Fibroblast of the conjunctiva (primary cell): ENCODE results near the gene MYO1B.
A peak's percentile ranks its signal among the peaks of the same experiment; 100 is the strongest.

Experiments
- DNase-seq: peaks from one replicate; pipeline ENCODE4 v3.0.0-alpha.2; 2010; ENCODE audit warnings: low read depth

Gene MYO1B

GRCh38 chr2:191262436-191262835, 17.2 kb downstream of the MYO1B start:
- DNase-seq = no peak

DNA sequence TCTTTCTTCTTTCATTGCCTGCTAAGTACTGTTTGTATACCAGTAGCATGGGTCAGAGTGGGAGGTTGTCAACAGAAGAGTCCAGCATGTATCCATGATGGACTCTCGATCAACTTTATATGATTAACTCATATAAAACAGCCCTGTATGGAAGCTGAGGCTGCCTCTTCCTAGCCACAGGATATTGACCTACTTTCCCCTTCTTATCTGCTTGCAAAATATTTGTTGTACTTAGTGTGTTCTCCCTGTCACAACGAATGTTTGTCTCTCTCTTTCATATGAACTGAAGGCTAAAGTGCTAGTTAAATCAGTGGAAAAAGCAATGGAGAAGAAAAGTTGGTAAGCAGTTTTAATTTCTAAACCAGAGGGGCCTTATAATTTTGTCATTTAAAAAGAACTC, 17.8 kb downstream of the MYO1B start:
- no peak for DNase-seq

GRCh38 chr2:191264647-191265081, 19.5 kb downstream of the MYO1B start:
- peak; percentile 49 for DNase-seq

GRCh38 chr2:191265311-191266170, 20.3 kb downstream of the MYO1B start:
- DNase-seq = peak; percentile 9

DNA sequence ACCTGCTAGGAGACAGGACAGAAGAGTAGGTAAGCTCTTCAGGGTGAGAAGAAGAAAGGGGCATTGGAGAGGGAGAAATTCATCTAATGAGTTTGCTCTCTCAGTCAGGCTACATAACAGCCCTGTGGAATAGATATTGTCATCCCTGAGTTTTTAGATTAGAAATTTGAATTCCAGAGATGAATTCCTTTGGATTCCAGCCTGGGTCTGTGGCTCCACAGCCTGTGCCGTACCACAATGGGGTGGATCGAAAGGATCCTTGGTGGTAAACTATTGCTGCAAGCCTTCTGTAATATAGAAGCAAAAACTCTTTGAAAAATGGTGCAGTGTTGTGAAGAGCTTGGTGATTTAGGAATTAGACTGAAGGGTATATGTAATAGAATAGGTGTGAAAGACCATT, 21.0 kb downstream of the MYO1B start:
- no peak for DNase-seq

- no peak for DNase-seq
Measured at GRCh38 chr2:191268596-191268995, 23.4 kb downstream of the MYO1B start.

DNA sequence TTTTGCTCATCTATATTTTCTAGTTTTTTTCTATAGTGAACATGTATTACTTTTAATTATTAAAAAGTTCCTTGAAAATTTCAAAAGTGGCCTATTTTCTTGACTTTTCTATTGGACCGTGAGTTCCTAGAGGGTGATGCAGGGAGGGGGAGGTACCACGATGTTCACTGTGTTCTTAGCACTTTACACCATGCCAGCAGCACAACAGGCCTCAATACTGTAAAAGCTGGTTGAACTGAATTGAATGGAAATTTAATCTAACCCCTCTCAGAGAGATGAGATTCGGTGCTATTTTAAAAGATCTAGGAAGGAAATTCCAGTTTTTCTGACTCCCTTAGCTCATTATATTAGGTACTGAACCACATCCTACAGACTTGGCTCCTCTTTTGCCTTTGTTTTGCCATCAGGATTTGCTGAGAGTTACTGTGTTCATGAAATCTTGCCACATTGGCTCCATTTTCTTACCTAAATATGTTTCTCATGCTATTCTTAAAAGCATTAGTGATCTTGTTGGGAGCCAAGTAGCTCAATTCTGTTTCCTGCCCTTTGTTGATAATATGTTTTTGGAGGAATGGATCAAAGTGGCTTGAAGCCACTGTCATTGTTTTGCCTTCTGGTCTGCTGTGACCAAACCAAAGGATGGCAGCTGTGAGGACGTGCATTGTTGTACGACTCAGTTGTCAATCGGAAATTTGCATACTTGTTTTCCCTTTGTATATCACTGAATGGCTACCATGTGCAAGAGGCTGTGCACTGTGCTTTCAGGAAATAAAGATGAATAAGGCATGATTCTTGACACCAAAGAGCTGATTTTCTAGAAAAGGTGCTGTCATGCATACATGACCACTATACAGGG, 25.3 kb downstream of the MYO1B start:
- DNase-seq = no peak

DNA sequence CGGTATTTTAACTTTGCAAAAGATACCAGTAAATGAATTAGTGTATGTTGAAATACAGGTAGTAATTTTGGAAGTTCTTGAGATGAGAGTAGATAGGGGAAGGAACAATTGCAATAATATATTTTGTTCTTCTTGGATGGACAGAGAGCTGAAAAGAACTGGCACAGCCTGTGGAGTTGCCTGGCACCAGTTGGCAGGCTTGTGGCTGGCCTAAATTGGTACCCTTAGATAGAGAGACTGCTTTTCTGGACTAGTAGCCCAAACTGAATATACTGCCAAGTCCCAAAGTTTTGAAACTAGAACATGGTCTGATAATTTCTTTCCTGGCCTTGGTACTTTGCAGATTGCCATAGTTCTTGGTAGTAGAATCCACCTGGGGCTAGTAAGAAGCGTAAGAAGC, 26.9 kb downstream of the MYO1B start:
- no peak for DNase-seq

DNA sequence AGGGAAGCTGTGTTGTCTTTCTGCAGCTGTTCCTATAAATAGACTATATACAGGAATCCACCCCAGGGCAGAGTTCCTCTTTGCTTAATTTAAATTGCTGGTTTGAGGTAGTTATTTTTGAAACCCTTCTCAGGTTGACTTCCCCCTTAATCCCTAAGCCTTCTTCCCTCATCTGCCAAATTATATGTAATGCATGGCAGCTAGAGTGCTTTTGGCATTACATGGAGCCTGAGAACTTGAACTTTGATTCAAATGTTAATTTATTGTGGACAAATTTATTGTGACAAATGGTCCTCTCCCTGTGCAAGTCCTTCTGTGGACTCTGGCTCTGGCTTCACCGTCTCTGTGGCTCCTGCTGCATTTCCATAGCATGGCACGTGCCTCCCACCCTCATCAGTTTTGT, 29.2 kb downstream of the MYO1B start:
- DNase-seq = no peak

DNA sequence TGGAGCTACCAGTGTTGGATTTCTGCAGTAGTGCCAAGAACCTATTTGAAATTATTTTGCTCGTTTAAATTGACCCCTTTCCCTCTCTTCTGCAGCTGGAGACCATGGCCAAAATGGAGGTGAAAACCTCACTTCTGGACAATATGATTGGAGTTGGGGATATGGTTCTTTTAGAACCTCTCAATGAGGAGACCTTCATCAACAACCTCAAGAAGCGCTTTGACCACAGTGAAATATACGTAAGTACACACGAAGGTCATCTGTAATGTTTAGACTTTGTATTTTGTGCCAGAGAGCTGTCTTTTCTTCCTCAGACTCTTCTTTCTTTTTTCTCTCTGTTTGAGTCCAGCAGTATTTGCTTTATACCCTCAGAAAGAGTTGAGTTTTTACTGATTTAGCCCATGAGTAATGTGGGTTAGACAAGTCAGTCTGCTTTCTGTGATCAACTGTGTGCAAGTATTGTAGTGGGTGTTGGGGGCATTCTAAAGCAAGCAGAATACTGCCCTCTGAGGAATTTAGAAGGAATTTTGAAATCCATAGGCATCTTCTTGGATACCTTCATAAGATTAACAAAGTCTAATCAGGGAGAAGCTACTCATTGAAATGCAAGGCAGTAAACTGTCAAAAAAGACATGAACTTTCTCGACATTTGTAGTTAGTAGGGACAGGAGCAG, 31.7 kb downstream of the MYO1B start:
- no peak for DNase-seq

GRCh38 chr2:191280290-191280689, 35.1 kb downstream of the MYO1B start:
- no peak for DNase-seq

GRCh38 chr2:191280834-191281756, 35.9 kb downstream of the MYO1B start:
- no peak for DNase-seq

DNA sequence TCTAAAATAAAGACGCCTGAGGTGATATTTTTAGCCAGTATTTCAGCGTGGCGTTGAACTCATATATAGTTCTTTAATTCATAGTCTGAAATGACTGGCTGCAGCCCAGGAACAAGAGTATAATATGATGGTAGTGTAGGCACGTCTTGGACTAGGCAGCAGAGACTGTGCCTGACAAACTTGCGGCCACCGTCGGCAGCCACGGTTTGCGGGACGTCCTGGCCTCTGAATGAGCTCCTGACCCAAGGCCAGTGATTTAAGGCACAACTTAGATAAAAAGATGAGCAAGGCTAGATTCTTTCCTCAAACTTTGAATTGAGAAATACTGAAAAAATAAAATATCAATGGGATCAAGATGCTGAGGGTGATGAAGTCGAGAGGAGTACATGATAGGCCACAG, 40.0 kb downstream of the MYO1B start:
- DNase-seq = no peak

- DNase-seq = no peak
Measured at GRCh38 chr2:191287820-191288219, 42.6 kb downstream of the MYO1B start.

GRCh38 chr2:191289049-191289448, 43.8 kb downstream of the MYO1B start:
- no peak for DNase-seq

DNA sequence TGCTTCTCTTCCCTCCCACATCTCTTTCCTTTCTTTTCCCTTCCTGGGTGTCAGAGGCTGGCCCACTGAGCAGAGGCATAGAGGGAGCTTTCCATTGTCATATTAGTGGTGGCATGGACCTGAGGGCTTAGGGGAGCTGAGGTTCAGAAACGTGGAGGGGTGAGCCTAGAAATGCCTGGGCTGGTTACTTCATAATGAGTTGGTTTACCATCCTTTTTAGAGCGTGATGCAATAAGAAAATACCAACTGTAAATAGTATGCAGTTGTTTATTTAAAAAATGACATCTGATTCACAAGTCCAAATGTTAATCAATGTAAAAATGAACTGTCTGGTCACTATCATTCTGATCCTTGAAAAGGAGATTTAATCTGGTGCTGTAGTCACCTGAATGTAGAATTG, 46.3 kb downstream of the MYO1B start:
- DNase-seq = no peak

DNA sequence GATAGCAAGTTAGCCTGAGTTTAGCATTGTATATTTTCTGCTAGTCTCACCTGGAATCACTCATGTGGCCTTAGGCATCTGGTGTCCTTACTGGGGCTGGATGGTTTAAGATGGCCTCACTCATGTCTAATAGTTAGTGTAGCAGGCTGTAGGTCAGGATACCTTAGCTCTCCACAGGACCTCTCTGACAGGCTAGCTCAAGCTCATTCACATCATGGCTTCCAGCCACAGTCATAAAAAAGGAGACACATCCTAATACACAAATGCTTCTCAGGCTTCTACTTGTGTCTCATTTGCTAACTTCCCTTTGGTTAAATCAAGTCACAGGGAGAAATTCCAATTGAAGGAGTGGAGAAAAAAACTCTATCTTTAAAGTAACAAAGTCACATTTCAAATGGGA, 47.7 kb downstream of the MYO1B start:
- no peak for DNase-seq

- no peak for DNase-seq
Measured at GRCh38 chr2:191295088-191295487, 49.9 kb downstream of the MYO1B start.

GRCh38 chr2:191296083-191297006, 51.1 kb downstream of the MYO1B start:
- no peak for DNase-seq

DNA sequence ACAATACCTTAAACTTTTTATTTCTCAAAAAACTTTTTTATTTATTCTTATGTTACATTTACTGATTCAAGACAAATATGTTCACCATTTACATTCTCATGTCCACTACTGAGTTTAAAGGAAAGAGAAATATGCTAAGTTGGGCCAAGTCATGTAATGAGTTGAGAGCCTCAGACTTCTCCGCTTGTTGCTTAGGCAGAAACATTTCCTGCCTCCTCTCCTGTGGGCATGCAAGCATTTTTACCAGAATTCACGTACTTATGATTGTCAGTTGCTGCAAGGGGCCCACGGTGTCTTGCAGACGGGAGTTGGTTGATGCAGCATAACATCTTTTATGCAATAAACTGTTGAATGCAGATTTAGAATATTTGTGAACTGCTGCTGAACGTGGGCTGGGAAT, 51.8 kb downstream of the MYO1B start:
- no peak for DNase-seq
